ENCODE measurements around the gene SELENOO. TPM values are rescaled to one million over a fixed set of nuclear protein-coding genes. Genes with fewer than 3 reads are reported as not detected.

SELENOO gene
- total RNA-seq, 1 donor from 2014 or later = 24.5 TPM

DNA sequence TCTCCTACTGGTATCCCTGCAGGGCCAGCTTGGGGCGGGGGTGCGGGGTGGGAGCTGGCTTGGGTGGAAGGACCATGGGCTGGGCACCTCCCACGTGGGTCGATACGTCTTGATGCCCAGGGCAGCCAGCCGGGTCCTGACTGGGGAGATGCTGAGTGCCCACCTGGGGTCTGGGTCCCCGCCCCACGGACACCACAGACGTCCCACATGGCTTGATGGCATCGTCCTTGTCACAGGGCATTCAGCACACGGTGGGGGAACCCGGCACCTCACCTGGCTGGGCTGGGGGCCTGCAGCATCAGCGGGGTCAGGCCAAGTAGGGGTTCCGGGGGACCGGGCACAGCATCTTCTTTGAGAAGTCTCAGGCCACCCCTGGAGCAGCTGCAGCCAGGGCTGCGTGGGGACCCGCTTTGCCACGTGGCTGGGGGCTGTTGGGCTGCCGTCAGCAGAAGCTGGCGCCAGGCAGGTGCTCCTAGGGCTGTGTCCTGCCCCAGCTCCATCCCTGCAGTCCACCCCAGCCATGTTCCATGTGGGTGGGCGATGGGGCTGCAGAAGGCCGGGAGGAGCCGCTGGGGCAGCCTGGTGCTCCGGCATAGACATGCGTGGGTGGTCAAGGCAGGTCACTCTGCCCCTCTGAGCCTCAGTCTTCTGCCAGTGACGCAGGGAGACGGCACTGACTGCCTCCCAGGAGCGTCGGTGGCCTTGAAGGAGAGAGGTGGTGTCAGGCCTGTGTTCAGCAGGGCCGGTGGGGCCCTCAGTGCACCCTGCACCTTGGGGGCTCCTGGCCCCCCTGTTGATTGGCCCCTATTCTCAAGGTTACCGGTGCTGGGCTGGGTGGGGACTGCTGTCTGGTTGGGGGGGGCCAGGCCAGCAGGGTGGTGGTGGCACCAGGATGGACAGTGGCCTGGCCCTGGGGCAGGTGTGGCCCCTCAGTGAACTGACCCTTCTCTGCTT is 8.4 kb downstream of the SELENOO start:
- H3K4me1 Mint-ChIP-seq = peaks cover 15% of the 10 kb centered on the region
- H3K27me3 Mint-ChIP-seq (ENCODE audit: low read depth) = peaks cover 4% of the 10 kb centered on the region
- no peaks in the 10 kb centered on the region for H3K9me3 Mint-ChIP-seq
- no peak overlapping the region for H3K27ac Mint-ChIP-seq (ENCODE audit: unreplicated experiment)
- DNase-seq (ENCODE audit: low read depth, low spot score) = no peak
- TF ChIP-seq, protein P1, sequence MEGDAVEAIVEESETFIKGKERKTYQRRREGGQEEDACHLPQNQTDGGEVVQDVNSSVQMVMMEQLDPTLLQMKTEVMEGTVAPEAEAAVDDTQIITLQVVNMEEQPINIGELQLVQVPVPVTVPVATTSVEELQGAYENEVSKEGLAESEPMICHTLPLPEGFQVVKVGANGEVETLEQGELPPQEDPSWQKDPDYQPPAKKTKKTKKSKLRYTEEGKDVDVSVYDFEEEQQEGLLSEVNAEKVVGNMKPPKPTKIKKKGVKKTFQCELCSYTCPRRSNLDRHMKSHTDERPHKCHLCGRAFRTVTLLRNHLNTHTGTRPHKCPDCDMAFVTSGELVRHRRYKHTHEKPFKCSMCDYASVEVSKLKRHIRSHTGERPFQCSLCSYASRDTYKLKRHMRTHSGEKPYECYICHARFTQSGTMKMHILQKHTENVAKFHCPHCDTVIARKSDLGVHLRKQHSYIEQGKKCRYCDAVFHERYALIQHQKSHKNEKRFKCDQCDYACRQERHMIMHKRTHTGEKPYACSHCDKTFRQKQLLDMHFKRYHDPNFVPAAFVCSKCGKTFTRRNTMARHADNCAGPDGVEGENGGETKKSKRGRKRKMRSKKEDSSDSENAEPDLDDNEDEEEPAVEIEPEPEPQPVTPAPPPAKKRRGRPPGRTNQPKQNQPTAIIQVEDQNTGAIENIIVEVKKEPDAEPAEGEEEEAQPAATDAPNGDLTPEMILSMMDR (conservative IDR thresholded peaks at IDR 0.05) = no peak
- H3K36me3 Mint-ChIP-seq (ENCODE audit: low read depth) = peaks cover 24% of the 10 kb centered on the region
- H3K4me3 Mint-ChIP-seq = peak overlapping the region; percentile 77

DNA sequence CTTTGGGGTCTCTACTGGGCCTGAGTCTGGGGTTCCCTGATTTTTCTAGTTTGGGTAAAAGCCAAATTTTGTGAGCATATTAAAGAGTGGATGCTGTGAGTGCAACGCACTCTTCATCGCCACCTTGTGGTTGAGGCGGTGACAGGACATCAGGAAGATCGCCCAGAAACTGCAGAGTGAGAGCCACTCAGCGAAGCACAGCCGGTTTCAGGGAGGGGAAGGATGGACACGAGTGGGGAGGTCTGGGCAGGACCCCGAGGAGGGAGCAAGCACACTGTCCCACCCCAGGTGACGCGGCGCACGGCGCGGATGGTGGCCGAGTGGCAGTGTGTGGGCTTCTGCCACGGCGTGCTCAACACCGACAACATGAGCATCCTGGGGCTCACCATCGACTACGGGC is 9.1 kb downstream of the SELENOO start:
- Mint-ChIP-seq H3K4me3 (peak overlapping the region; percentile 77), H3K27me3 (ENCODE audit: low read depth) (peaks cover 4% of the 10 kb centered on the region), H3K36me3 (ENCODE audit: low read depth) (peaks cover 27% of the 10 kb centered on the region), H3K9me3 (no peaks in the 10 kb centered on the region), H3K4me1 (peaks cover 13% of the 10 kb centered on the region), H3K27ac (ENCODE audit: unreplicated experiment) (no peak overlapping the region)
- peak; percentile 71 for DNase-seq (ENCODE audit: low read depth, low spot score)
- TF ChIP-seq, protein P1 (conservative IDR thresholded peaks at IDR 0.05) = peak; percentile 88

DNA sequence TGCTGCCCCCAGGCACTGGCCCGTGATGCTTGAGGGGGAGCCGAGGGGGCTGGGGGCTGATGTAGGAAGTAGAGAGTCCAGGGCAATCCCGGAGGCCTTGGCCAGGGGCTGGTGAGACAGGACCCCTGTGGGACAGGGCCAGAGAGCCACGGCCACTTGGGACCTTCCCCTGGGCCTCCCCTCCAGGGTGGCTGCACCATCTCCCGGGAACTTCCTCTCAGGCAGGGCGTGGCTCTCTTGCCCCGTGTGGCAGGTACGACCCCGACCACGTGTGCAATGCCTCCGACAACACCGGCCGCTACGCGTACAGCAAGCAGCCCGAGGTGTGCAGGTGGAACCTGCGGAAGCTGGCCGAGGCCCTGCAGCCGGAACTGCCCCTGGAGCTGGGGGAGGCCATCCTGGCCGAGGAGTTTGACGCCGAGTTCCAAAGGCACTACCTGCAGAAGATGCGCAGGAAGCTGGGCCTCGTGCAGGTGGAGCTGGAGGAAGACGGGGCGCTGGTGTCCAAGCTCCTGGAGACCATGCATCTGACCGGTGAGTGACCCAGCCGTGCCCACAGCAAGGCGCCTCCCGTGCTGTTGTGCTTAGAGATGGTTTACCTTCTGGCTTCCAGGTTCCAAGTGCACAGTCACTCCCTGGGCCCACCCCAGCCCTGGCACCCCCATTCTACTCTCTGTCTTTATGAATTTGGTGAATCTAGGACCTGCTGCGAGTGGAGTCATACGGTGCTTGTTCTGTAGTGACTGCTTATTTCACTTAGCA is 9.7 kb downstream of the SELENOO start:
- TF ChIP-seq, protein P1 (conservative IDR thresholded peaks at IDR 0.05) = no peak
- H3K9me3 Mint-ChIP-seq = no peaks in the 10 kb centered on the region
- DNase-seq (ENCODE audit: low read depth, low spot score) = no peak
- peaks cover 9% of the 10 kb centered on the region for H3K4me1 Mint-ChIP-seq
- H3K27me3 Mint-ChIP-seq (ENCODE audit: low read depth) = peaks cover 4% of the 10 kb centered on the region
- peaks cover 28% of the 10 kb centered on the region for H3K36me3 Mint-ChIP-seq (ENCODE audit: low read depth)
- no peak overlapping the region for H3K4me3 Mint-ChIP-seq
- H3K27ac Mint-ChIP-seq (ENCODE audit: unreplicated experiment) = no peak overlapping the region

DNA sequence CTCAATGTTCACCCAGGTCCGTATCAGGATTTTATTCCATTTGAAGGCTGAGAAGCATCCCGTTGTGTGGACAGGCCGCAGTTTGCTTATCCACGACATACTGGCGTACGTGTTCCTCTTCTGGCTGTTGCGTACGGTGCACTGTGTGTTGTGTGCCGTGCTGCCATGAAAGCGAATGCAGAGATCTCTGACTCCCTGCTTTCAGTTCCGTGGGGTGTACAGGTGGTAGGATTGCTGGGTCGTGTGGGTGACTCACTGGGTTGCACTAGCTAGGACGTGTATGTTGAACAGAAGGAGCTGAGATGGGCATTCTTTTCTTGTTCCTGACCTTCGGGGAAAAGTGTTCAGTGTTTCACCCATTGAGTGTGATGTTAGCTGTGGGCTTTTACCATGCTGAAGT is 10.3 kb downstream of the SELENOO start:
- H3K27me3 Mint-ChIP-seq (ENCODE audit: low read depth) = peaks cover 4% of the 10 kb centered on the region
- H3K27ac Mint-ChIP-seq (ENCODE audit: unreplicated experiment) = peak overlapping the region; percentile 87
- peaks cover 9% of the 10 kb centered on the region for H3K4me1 Mint-ChIP-seq

DNA sequence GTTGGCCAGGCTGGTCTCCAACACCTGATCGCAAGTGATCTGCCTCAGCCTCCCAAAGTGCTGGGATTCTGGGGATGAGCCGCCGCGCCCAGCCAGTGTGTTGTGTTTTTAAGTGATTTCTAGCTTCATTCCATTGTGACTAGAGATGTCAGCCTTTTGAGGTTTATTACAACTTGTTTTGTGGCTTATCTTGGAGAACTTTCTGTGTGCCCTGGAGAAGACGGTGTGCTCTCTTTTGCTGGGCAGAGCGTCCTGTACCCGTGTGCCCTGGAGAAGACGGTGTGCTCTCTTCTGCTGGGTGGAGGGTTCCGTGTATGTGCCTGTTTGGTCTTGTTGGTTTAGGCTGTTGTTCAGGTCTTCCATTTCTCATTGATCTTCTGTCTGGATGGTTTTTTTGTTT is 12.5 kb downstream of the SELENOO start:
- TF ChIP-seq, protein P1 (conservative IDR thresholded peaks at IDR 0.05) = no peak
- peaks cover 5% of the 10 kb centered on the region for H3K4me1 Mint-ChIP-seq
- H3K36me3 Mint-ChIP-seq (ENCODE audit: low read depth) = peaks cover 28% of the 10 kb centered on the region
- H3K27me3 Mint-ChIP-seq (ENCODE audit: low read depth) = peaks cover 4% of the 10 kb centered on the region
- no peak for DNase-seq (ENCODE audit: low read depth, low spot score)
- peak overlapping the region; percentile 67 for H3K27ac Mint-ChIP-seq (ENCODE audit: unreplicated experiment)
- H3K4me3 Mint-ChIP-seq = no peak overlapping the region
- H3K9me3 Mint-ChIP-seq = no peaks in the 10 kb centered on the region

More for the DNA sequence above, 10.3 kb downstream of the SELENOO start:
- H3K4me3 Mint-ChIP-seq = no peak overlapping the region
- TF ChIP-seq, protein P1 (conservative IDR thresholded peaks at IDR 0.05) = no peak
- H3K9me3 Mint-ChIP-seq = no peaks in the 10 kb centered on the region
- no peak for DNase-seq (ENCODE audit: low read depth, low spot score)
- H3K36me3 Mint-ChIP-seq (ENCODE audit: low read depth) = peaks cover 28% of the 10 kb centered on the region
